GM08714 (cell line): ENCODE results near the gene POMP.
"Not testable (repeated sequence)": the region's sequence is repeated elsewhere in the genome, so short reads cannot be mapped to it uniquely, and the experiment has no call there.

ENCODE experiments used
- H3K4me3 ChIP-seq: fragments of 200-500 bp; sonication (Bioruptor generic); 2 replicates; pipeline ENCODE4 v1.5.1; 2014; ENCODE audit warnings: mild to moderate bottlenecking, low read length, inconsistent platforms
- ZNF274 ChIP-seq: IDR thresholded peaks from 2 replicates; pipeline ENCODE4 v1.6.1; 2012; ENCODE audit warnings: mild to moderate bottlenecking, low read depth, low read length

POMP gene

DNA sequence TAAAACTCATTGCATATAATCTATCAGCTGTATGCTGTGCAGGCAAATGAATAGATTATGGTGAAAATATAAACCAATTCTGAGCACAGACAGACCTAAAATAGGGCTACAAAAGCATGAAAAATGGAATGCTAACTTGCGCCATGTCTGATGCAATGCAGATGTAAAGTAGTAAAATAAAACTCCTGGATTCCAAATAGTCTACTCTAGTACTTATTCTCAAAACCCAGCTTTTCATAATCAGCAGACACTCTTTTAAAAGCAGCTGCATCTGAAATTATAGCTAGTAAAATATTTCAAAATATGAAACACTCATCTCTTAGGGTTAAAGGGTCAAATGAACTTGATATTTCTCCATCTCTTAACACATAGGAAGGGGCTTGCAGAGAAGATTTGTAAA, 4.7 kb upstream of the POMP start:
- TF ChIP-seq ZNF274 = no peak
- no peak overlapping the region for H3K4me3 ChIP-seq

GRCh38 chr13:28655561-28655960, 3.4 kb upstream of the POMP start:
- TF ChIP-seq ZNF274 = no peak
- H3K4me3 ChIP-seq = no peak overlapping the region

DNA sequence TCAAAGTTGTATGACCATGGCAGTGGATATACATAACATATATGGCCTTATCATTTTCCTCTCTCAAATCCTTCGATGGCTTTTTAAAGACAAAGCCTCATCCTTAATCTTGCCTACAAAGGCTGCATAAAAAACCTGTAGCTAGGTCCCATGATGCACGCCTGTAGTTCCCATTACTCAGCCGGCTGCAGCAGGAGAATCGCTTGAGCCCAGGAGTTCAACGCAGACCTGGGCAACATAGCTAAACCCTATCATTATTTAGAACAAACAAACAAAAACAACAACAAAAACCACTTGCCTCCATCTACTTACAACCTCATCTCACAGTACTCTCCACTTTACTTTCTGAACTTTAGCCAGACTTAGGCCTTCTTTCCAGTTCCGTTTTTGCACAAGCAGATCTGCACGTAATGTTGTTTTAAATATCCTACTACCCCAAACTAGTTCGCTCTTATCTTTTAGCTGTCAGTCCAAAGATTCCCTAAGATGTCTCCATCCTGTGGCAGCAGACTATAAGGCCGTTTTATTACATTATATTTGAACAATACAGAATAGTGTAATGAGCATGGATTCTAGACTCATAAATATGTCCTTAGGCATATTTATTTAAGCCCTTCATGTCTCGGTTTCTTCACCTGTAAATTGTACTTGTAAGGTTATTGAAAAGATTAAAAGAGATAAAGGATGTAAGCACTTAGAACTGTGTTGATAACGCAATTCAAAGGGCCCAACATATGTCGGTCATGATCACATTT, 969 bp upstream of the POMP start:
- peak overlapping the region; percentile 85 for H3K4me3 ChIP-seq
- no peak for TF ChIP-seq ZNF274

- peak overlapping the region; percentile 85 for H3K4me3 ChIP-seq
- no peak for TF ChIP-seq ZNF274
Observed at GRCh38 chr13:28658539-28658795, 463 bp upstream of the POMP start.

- no peak for TF ChIP-seq ZNF274
- peak overlapping the region; percentile 85 for H3K4me3 ChIP-seq
Observed at GRCh38 chr13:28659621-28659970, 666 bp downstream of the POMP start.

- no peak overlapping the region for H3K4me3 ChIP-seq
- TF ChIP-seq ZNF274 = no peak
Observed at GRCh38 chr13:28666897-28667488, 8.1 kb downstream of the POMP start.

- H3K4me3 ChIP-seq = no peak overlapping the region
- no peak for TF ChIP-seq ZNF274
Observed at GRCh38 chr13:28671126-28671792, 12.3 kb downstream of the POMP start.

DNA sequence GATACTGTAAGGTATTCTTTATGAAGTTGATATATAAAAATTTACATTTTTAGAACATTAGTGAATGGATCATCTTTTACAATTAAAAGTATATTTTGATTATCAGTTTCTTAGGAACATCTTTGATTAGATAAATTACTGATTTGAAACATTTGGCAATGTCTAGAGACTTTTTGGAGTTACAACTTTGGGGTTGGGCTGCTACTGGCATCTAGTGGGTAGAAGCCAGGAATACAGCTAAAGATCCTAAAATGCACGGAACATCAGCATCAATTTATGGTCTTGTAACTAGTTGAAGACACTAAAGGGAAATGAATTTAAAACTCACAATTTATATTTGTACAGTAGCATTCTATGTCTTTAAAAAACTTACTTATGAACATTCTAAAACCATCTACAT, 19.9 kb downstream of the POMP start:
- no peak overlapping the region for H3K4me3 ChIP-seq
- no peak for TF ChIP-seq ZNF274

GRCh38 chr13:28679628-28680027, 20.7 kb downstream of the POMP start:
- H3K4me3 ChIP-seq = no peak overlapping the region
- TF ChIP-seq ZNF274 = no peak

- TF ChIP-seq ZNF274 = no peak
- no peak overlapping the region for H3K4me3 ChIP-seq
Observed at GRCh38 chr13:28680541-28680940, 21.6 kb downstream of the POMP start.

- not testable (repeated sequence) for H3K4me3 ChIP-seq
Observed at GRCh38 chr13:28683169-28683568, 24.2 kb downstream of the POMP start.

GRCh38 chr13:28684257-28684656, 25.3 kb downstream of the POMP start:
- H3K4me3 ChIP-seq = no peak overlapping the region
- no peak for TF ChIP-seq ZNF274

DNA sequence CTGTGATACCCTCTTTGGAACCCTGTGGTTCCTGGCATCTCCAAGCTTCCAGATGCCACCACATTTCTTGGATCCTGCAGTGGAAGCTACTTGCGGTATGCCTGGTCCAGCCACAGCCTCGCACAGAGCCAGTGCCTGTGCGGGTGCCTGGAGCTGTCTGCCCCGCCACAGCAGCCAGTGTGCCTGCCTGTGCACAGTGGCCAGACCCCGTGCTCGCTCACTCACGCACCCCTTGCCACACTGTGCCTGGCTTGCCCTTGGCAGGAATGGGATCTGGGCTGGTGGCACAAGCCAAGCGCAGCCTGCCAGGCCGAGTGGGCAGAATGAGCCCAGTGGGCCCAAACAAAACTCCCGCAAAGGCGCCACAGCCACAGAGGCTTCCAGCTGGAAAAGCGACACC, 26.2 kb downstream of the POMP start:
- no peak overlapping the region for H3K4me3 ChIP-seq
- no peak for TF ChIP-seq ZNF274

- no peak for TF ChIP-seq ZNF274
- H3K4me3 ChIP-seq = no peak overlapping the region
Observed at GRCh38 chr13:28685892-28686291, 27.0 kb downstream of the POMP start.

DNA sequence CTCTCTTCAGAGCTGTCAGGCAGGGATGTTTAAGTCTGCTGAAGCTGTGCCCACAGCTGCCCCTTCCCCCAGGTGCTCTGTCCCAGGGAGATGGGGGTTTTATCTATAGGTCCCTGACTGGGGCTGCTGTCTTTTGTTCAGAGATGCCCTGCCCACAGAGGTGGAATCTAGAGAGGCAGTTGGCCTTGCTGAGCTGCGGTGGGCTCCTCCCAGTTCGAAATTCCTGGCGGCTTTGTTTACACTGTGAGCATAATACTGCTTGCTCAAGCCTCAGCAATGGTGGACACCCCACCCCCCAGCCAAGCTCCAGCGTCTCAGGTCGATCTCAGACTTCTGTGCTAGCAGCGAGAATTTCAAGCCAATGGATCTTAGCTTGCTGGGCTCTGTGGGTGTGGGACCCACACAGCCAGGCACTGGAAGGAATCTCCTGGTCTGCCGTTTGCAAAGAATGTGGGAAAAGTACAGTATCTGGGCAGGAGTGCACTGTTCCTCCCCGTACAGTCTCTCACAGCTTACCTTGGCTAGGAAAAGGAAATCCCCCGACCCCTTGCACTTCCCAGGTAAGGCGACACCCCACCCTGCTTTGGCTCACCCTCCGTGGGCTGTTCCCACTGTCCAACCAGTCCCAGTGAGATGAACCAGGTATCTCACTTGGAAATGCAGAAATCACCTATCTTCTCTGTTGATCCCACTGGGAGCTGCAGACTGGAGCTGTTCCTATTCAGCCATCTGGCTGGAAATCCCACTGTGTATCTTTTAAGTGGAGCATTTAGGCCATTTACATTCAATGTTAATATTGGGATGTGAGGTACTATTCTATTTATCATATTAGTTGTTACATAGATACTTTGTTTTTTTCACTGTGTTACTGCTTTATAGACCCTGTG, 34.9 kb downstream of the POMP start:
- H3K4me3 ChIP-seq = not testable (repeated sequence)
